HG03097 (cell line): ENCODE data around the gene C2orf69.
A peak's percentile ranks its signal among the peaks of the same experiment; 100 is the strongest.

Experiments
- ATAC-seq: cut with Tn5 transposase; IDR thresholded peaks from one replicate; pipeline ENCODE4 v1.9.1; 2021; ENCODE audit not compliant: unreplicated experiment, low FRiP score

C2orf69 gene

GRCh38 chr2:199911052-199911876 is at the start of gene C2orf69:
TSS of gene C2orf69 (plus strand) at chr2:199911293. CDS start at chr2:199911439, 146 bp downstream.
- ATAC-seq, result peak; percentile 90

- ATAC-seq, result no peak
Measured at GRCh38 chr2:199862788-199863187, 48.3 kb upstream of the C2orf69 start.

GRCh38 chr2:199865905-199866304 is 45.2 kb upstream of the C2orf69 start:
- ATAC-seq, result no peak

- ATAC-seq, result no peak
Measured at GRCh38 chr2:199868431-199869226, 42.5 kb upstream of the C2orf69 start.

- ATAC-seq, result no peak
Measured at GRCh38 chr2:199869227-199869541, 41.9 kb upstream of the C2orf69 start.

- ATAC-seq, result no peak
Measured at GRCh38 chr2:199869653-199870052, 41.4 kb upstream of the C2orf69 start.

GRCh38 chr2:199870581-199870980 is 40.5 kb upstream of the C2orf69 start:
- ATAC-seq, result no peak

GRCh38 chr2:199874209-199874608 is 36.9 kb upstream of the C2orf69 start:
- ATAC-seq, result no peak

GRCh38 chr2:199875400-199875799 is 35.7 kb upstream of the C2orf69 start:
- ATAC-seq, result no peak

- ATAC-seq, result no peak
Measured at GRCh38 chr2:199882667-199883066, 28.4 kb upstream of the C2orf69 start.

- no peak for ATAC-seq
Measured at GRCh38 chr2:199883474-199884212, 27.4 kb upstream of the C2orf69 start.

- no peak for ATAC-seq
Measured at GRCh38 chr2:199895406-199895805, 15.7 kb upstream of the C2orf69 start.

GRCh38 chr2:199896617-199897016 is 14.5 kb upstream of the C2orf69 start:
- ATAC-seq, result no peak

- ATAC-seq, result no peak
Measured at GRCh38 chr2:199901942-199902341, 9.2 kb upstream of the C2orf69 start.

GRCh38 chr2:199902486-199903110 is 8.5 kb upstream of the C2orf69 start:
- no peak for ATAC-seq

- no peak for ATAC-seq
Measured at GRCh38 chr2:199903111-199903510, 8.0 kb upstream of the C2orf69 start.

GRCh38 chr2:199907008-199907714 is 3.9 kb upstream of the C2orf69 start:
- no peak for ATAC-seq

GRCh38 chr2:199910338-199911051 is 598 bp upstream of the C2orf69 start:
- no peak for ATAC-seq

- no peak for ATAC-seq
Measured at GRCh38 chr2:199911877-199912161, 726 bp downstream of the C2orf69 start.
